Adipose tissue (tissue), 3 donors: Measurements from ENCODE around the gene SLC12A3. TPM values are rescaled to one million over a fixed set of nuclear protein-coding genes. Genes with fewer than 3 reads are reported as not detected.
"Not testable (repeated sequence)": the region's sequence is repeated elsewhere in the genome, so short reads cannot be mapped to it uniquely, and the experiment has no call there.

Experiments used
- H3K27ac ChIP-seq: one replicate; pipeline ENCODE4 v1.5.1; 2013; ENCODE audit warnings: low read depth, low read length
- WGBS, 3 donors: extraction: QIAGEN DNeasy Blood & Tissue Kit; methylation state at CpG; one replicate each; pipeline ENCODE4 v1.1.7; 2013; 5-methylcytosine and 5-hydroxymethylcytosine counted together
- polyA plus RNA-seq, 3 donors: library from polyadenylated mRNA; stranded (reverse); fragments of 200-250 nt; gene quantifications; one replicate each; pipeline ENCODE4 v1.2.3, GENCODE V29; 2013
- donor health status: healthy with polysubstance abuse.
- donor health status: Bipolar disorder and iron deficiency.
- donor health status: healthy.

The SLC12A3 gene
- polyA plus RNA-seq, 3 donors = 0.02 to 0.06 TPM; not detected in 1

DNA sequence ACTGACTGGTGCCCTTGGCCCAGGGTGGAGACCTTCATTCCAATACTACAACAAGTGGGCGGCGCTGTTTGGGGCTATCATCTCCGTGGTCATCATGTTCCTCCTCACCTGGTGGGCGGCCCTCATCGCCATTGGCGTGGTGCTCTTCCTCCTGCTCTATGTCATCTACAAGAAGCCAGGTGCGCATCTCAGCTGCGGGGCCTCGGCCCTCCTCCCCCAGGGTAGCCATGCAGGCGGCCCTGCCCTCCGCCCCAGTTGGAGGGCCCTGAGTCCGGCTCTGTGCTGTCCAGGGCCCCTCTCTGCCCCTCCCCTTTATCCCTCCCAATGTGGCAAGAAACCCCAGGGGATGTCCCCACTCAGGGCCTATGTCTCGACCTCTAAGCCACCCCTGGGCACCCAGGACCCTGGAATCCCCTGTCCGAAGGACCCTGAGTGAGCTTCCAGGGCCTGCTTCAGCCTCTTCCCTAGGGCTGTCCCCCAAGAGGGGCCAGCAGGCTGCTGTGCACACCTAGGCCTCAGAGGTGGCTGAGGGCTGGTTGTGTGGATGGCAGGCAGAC, 19.1 kb downstream of the SLC12A3 start:
- 94 to 97% (median 95%) methylated on average over 13 to 14 of the region's 14 CpGs for WGBS, 3 donors
- no peak overlapping the region for H3K27ac ChIP-seq

DNA sequence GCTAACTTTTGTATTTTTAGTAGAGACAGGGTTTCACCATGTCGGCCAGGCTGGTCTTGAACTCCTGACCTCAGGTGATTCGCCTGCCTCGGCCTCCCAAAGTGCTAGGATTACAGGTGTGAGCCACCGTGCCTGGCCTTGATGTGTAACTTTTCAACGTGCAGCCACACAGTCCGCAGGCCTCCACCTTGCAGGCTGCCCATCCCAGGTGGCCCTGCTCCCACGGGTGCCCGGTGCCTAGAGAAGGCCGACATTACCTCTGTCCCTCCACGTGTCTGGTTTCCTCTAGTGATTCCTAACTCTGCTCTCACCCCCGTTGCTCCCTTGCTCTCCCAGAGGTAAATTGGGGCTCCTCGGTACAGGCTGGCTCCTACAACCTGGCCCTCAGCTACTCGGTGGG, 19.9 kb downstream of the SLC12A3 start:
- 61 to 93% (median 86%) methylated on average over 13 of the region's 13 CpGs for WGBS, 3 donors
- not testable (repeated sequence) for H3K27ac ChIP-seq

DNA sequence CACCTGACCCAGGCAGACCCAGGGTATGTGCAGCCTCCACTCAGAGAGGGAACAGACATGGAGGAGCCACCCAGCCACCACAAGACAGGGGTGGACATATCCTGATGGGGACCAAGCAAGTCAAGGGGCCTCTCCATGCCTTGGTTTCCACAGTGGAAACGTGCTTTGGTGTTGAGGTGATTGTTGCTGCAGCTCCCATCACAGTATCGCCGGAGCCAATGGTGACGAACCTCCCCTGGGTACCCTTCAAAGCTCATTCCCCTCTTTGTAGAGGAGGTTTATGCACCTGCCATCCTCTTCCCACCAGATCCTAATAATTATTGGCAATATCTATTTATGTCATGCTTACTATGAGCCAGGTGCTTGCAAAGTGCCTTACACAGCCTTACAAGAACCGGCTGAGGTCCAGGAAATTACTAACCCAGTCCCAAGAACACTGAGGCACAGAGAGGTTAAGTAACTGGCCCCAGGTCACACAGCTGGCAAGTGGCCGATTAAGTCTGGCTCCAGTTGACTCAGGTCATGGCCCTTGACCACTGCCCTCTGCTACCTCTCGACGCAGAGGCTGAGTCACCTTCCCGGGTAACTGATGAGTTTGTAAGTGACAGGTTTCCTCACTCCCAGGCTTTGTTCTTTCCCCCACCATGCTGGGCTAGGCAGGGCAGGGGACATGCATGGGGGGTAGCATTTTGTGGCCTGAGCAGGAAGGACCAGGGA, 20.6 kb downstream of the SLC12A3 start:
- 71 to 84% (median 84%) methylated on average over 9 of the region's 9 CpGs for WGBS, 3 donors
- H3K27ac ChIP-seq = no peak overlapping the region

DNA sequence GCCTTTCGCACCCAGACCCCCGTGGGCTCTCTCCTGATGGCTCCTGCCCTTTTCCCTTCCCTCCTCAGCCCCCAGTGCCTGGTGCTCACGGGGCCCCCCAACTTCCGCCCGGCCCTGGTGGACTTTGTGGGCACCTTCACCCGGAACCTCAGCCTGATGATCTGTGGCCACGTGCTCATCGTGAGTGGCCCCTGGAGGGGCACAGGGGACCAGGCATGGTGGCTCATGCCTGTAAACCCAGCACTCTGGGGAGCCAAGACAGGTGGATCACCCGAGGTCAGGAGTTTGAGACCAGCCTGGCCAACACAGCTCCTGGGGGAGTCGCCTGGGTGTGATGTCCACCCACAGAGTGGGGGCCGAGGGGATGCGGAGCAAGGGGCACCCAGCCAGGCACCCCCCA, 21.3 kb downstream of the SLC12A3 start:
- H3K27ac ChIP-seq = no peak overlapping the region
- WGBS, 3 donors = 87 to 93% (median 87%) methylated on average over 10 to 12 of the region's 12 CpGs

DNA sequence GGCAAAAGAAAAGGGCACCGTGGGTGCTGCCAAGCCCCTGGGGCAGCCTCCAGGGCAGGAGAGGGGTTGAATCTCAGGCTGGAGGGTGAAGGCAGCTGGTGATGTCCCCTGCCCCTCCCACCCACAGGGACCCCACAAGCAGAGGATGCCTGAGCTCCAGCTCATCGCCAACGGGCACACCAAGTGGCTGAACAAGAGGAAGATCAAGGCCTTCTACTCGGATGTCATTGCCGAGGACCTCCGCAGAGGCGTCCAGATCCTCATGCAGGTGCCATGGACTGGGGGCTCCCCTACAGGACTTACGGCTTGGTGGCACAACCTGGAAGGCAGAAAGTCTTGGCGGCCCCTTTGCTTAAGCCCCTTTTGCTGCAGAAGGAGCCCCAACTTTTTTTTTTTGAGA, 21.8 kb downstream of the SLC12A3 start:
- WGBS, 3 donors = 83 to 90% (median 84%) methylated on average over 9 of the region's 9 CpGs
- no peak overlapping the region for H3K27ac ChIP-seq

DNA sequence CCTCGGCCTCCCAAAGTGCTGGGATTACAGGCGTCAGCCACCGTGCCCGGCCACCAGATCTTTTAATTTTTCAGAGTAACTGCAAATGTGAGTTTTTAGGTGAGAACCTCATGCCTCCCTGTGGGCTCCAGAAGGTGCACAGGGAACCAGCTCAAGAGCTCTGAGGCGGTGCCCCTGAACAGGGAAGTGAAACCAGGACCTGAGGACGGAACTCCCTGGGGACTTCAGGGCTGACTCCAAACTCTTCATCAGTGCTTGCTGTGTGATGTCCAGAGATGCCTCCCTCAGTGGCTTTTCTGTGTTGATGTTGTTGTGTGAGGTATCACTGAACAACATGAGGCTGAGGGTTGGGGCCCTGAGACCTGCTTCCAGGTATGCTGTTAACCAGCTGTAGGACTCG, 23.8 kb downstream of the SLC12A3 start:
- 85 to 97% (median 92%) methylated on average over 7 of the region's 7 CpGs for WGBS, 3 donors
- H3K27ac ChIP-seq = no peak overlapping the region

DNA sequence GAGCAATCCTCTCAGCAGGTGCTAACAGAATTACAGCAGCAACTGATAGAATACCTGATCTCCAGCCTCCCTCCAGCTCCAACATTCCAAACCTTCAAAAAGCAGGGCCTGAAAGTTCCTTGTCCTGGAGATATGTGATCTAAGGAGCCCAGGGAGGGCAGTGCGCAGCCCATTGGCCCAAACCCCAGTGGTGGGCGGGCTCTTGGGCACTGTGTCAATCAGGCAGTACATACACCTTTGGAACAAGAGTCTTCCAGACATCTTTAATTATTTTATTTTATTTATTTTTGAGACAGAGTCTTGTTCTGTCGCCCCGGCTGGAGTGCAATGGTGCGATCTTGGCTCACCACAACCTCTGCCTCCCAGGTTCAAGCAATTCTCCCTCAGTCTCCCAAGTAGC, 24.2 kb downstream of the SLC12A3 start:
- WGBS, 3 donors = 92 to 96% (median 93%) methylated on average over 5 of the region's 5 CpGs
- H3K27ac ChIP-seq = no peak overlapping the region

DNA sequence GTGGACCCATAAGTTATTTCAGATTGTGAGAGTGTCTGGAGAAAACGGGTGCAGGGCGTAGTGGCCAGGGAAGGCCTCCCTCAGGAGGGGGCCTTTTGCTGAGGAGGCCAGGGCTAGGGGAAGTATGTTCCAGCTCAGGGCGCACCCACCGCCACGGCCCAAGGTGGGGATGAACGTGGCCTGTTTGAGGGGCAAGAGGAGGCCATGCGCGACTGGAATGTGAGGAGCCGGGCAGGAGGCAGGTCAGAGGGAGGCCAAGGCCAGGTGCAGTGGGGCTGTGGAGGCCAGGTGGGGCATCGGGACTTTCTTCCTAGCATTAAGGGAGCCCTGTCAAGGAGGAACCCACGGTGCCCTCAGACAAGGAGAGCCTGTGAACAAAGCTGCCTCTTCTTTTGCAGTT, 26.7 kb downstream of the SLC12A3 start:
- 73 to 77% (median 74%) methylated on average over 11 of the region's 11 CpGs for WGBS, 3 donors
- H3K27ac ChIP-seq = no peak overlapping the region

DNA sequence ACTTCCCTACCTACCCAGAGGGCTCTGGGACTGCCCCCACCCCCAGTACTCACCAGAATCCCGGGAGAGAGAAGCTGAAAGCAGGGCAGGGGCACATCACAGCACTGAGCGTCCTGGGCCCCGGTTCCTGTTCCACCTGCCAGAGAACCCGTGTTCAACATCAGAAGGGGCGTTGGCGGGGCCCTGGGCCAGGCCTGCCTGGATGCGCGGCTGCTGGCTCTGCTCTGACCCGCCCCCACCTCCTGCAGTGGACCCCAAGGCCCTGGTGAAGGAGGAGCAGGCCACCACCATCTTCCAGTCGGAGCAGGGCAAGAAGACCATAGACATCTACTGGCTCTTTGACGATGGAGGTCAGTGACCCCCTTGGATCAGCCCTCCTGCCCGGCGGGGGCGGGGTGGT, 27.7 kb downstream of the SLC12A3 start:
- no peak overlapping the region for H3K27ac ChIP-seq
- 88 to 91% (median 90%) methylated on average over 14 of the region's 14 CpGs for WGBS, 3 donors

DNA sequence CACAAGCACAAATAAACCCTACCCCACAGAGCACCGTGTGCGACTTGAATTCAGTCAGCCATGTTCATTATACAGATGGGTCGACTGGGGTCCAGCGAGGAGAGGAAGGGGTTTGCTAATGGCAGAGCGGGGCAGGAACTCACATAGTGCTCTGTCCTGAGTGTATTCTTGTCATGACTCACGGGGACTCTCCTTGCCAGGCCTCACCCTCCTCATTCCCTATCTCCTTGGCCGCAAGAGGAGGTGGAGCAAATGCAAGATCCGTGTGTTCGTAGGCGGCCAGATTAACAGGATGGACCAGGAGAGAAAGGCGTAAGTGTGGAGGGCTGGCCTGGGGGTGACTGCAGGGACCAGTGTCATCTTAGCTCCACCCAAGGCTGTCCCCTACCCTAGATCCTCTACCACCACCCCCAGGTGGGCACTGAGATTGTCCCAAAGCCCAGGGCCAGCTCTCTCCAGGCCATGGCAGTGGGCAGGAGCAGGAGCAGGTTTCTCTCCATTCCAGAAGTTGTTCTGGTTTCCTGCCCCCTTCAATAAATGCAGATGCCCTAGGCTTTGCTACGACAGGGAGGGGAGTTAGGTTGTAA, 29.4 kb downstream of the SLC12A3 start:
- no peak overlapping the region for H3K27ac ChIP-seq
- WGBS, 3 donors = 84 to 95% (median 88%) methylated on average over 12 of the region's 12 CpGs

DNA sequence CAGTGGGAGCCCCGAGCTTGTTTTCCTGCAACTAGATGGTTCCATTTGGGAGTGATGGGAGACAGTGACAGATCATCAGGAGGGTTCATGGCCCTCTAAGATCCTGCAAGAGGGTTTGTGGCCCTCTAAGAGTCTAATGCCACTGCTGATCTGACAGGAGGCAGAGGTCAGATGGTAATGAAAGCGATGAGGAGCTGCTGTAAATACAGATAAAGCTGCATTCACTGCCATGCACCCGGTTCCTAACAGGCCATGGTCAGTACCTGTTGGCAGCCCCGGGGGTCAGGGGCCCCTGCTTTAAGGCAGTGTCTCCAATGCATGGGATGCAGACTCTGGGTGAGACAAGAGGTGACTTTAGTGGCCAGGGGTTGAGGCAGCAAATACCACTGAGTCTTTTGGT, 30.8 kb downstream of the SLC12A3 start:
- 52 to 80% (median 70%) methylated on average over 4 of the region's 4 CpGs for WGBS, 3 donors
- no peak overlapping the region for H3K27ac ChIP-seq

DNA sequence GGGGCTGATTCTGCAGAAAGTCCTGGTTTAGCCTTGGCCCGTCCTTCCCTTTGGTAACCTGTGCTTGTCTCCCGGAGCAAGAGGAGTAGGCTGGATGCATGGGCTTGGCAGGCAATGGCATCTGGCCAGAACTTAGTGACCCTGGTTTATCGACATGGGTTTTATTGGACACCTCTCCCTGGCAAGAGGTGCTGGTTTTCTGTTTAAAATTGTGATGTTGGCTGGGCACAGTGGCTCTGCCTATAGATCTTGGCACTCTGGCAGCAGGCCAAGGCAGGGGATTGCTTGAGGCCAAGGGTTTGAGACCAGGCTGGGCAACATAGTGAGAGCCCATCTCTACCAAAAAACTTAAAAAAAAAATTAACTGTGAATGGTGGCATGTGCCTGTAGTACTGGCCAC, 31.2 kb downstream of the SLC12A3 start:
- WGBS, 3 donors = 22 to 83% (median 65%) methylated on average over 3 of the region's 3 CpGs
- no peak overlapping the region for H3K27ac ChIP-seq

DNA sequence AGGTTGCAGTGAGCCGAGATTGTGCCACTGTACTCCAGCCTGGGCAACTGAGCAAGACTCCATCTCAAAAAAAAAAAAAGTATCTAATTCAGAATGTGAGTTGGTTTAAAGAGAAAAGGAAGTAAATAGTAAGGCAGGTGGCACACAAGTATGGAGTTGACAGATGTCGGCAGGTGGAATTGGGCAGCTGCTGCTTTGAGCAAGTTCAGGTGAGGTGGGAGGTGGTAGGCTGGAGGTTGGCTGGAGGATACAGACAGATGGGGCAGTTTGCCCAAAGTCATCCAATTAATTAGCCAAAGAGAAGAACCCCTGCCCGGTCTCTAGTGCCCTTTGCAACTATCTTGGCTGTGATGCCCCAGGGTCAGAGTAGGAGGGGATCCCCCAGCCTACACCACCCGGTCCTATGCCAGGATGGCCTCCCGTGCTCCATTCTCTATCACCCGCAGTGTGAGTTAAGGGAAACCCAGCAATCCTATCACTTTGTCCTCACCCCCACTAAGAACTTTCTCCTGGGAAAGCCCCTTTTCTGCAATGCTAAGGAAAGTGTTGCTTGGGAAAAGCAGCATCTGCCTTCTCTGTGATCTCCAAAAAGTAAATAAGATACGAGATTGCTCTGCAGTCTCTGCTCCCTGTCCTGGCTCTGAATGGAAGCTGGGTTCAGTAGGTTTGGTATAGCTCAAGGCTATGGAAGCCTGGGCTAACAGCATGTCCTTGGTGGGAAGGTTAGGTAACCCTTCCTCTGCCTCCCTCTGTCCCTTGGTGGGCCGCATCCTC, 32.2 kb downstream of the SLC12A3 start:
- WGBS, 3 donors = 41 to 89% (median 82%) methylated on average over 8 of the region's 8 CpGs
- no peak overlapping the region for H3K27ac ChIP-seq

DNA sequence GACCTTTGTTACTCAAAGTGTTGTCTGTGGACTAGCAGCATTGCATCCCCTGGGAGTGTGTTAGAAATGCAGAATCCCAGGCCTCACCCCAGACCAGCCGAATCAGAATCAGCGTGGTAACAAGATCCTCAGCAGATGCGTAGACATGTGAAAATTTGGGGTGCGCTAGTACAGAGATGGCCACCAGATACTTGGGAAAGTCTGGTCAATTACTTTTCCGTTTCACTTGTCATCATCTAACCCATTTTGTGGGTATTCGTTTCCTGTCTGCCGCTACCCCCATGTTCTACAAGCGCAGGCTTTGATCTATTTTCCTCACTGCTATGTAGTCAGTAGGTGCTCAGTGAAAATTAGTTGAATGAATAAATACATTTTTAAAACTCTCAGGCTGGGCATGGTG, 33.8 kb downstream of the SLC12A3 start:
- no peak overlapping the region for H3K27ac ChIP-seq
- 68 to 90% (median 73%) methylated on average over 8 of the region's 8 CpGs for WGBS, 3 donors

DNA sequence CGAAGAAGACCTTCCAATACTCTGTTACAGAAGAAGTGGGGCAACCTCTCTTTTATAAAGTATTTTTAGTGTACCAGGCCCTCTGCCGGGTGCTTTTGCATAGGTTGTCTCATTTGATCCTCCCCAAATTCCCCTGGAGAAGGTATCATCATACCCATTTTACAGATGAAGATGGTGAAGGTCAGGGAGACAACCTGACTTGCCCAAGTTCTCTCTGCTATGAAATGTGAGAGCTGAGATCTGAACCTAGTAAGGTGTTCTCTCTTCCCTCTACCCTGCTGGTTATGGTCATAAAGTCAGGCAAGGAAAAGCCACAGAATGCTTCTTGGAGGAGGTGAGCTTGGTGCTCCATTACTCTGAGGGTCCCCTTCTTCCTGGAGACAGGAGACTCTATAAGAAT, 38.9 kb downstream of the SLC12A3 start:
- no peak overlapping the region for H3K27ac ChIP-seq
- 92 to 94% (median 94%) methylated on average over 2 of the region's 2 CpGs for WGBS, 3 donors

DNA sequence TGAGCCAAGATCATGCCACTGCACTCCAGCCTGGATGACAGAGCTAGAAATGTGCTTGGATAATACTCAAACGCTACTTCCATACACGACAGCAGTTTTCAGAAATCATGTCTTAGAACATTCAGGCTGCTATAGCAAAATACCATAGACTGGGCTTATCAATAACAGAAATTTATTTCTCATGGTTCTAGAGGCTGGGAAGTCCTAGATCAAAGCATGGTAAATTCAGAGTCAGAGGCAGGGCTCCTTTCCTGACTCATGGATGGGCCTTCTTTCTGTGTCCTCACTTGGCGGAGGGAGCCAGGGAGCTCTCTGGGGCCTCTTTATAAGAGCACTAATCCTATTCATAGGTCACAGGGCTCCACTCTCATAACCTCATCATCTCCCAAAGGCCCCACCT, 42.4 kb downstream of the SLC12A3 start:
- WGBS, 3 donors = 95 to 97% (median 96%) methylated on average over 3 of the region's 3 CpGs
- H3K27ac ChIP-seq = no peak overlapping the region

DNA sequence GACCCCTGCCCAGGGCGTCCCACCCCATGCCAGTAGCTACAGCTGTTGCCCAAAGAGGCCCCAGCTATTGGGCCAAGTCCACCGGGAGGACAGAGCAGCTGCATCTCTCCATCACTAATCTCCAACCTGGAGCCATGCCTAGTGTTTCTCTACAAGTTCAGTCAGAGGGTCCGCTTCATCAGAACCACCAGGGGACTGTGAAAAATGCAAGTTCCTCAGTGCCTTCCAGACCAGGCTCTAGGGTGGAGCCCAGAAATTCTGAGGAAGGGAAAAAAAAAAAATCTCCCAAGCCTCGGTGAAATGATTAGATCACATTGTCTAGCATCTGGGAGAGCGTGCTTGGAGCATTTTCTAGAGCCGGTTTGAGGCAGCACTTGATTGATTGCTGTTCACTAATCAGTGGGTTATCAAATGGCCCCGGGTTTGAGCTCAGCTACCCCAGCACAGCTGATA, 44.5 kb downstream of the SLC12A3 start:
- no peak overlapping the region for H3K27ac ChIP-seq
- 51 to 66% (median 61%) methylated on average over 7 of the region's 7 CpGs for WGBS, 3 donors

DNA sequence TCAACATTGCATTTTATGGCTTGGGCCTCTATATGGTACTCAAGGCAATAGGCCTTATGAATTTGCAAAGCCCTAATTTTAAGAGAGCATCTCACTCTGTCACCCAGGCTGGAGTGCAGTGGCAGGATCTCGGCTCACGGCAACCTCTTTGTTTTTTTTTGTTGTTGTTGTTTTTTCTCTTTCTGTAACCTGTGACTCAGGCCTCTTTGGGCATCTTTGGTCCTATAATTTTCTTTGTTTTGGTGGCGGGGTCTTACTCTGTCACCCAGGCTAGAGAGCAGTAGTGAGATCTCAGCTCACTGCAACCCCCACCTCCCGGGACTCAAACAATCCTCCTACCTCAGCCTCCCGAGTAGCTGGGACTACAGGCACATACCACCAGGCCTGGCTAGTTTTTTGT, 45.1 kb downstream of the SLC12A3 start:
- no peak overlapping the region for H3K27ac ChIP-seq
- WGBS, 3 donors = 83 to 90% (median 83%) methylated on average over 5 of the region's 5 CpGs
